Fibroblast of mammary gland (primary cell): ENCODE results near the gene NES.
A peak's percentile ranks its signal among the peaks of the same experiment; 100 is the strongest.

Experiments used
- DNase-seq: peaks from one replicate; pipeline ENCODE4 v3.0.0-alpha.2; 2010; ENCODE audit warnings: low read depth
- H3K4me3 ChIP-seq: 2 replicates; pipeline ENCODE4 v1.5.1; 2011; ENCODE audit warnings: low read depth, mild to moderate bottlenecking, low read length, moderate library complexity; ENCODE audit not compliant: control insufficient read depth
- TF ChIP-seq, protein P1 (sequence below): conservative IDR thresholded peaks from 2 replicates; pipeline ENCODE4 v1.5.1; 2011; ENCODE audit warnings: low read depth, low read length, inconsistent platforms; ENCODE audit not compliant: control insufficient read depth, insufficient read depth

NES gene

DNA sequence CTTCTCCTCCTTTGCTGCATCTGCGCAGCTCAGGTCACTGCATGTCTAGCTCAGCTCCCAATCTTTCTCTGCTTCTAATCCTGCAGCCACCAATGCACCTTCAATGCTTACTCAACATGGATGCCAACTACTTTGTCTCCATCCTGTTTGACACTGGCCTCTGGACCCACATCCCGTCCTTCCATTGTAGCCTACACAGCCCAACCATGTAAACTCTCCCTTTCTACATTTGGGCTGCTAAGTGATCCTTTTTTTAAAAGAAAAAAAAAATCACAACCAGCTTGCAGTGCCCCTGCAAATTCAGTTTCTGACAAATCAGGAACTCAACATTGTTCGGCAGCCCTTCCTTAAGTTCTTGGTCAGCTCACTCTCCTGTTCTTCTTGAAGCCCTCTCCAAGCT, 37.6 kb upstream of the NES start:
- no peak for DNase-seq
- TF ChIP-seq, protein P1, sequence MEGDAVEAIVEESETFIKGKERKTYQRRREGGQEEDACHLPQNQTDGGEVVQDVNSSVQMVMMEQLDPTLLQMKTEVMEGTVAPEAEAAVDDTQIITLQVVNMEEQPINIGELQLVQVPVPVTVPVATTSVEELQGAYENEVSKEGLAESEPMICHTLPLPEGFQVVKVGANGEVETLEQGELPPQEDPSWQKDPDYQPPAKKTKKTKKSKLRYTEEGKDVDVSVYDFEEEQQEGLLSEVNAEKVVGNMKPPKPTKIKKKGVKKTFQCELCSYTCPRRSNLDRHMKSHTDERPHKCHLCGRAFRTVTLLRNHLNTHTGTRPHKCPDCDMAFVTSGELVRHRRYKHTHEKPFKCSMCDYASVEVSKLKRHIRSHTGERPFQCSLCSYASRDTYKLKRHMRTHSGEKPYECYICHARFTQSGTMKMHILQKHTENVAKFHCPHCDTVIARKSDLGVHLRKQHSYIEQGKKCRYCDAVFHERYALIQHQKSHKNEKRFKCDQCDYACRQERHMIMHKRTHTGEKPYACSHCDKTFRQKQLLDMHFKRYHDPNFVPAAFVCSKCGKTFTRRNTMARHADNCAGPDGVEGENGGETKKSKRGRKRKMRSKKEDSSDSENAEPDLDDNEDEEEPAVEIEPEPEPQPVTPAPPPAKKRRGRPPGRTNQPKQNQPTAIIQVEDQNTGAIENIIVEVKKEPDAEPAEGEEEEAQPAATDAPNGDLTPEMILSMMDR = no peak
- H3K4me3 ChIP-seq = no peak overlapping the region

DNA sequence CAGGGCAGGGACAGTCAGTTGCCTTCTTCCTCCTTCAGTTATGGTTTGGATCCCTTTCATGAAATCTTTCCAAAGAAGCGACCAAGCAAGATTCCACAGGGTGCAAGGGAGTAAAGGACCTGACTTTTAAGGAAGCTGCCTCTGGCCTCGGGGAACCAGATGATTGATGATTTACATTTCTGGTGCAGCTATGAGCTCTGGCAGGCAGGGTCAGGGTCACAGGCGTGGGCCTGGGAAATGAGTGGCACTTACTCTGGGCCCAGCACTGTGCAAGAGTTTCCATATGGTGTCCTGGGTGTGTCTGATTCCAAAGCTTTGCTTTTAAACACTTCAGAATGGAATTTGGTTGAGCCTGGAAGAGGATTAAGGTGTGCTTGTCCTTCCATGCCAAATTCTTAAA, 35.4 kb upstream of the NES start:
- TF ChIP-seq, protein P1 = no peak
- no peak overlapping the region for H3K4me3 ChIP-seq
- peak; percentile 55 for DNase-seq

DNA sequence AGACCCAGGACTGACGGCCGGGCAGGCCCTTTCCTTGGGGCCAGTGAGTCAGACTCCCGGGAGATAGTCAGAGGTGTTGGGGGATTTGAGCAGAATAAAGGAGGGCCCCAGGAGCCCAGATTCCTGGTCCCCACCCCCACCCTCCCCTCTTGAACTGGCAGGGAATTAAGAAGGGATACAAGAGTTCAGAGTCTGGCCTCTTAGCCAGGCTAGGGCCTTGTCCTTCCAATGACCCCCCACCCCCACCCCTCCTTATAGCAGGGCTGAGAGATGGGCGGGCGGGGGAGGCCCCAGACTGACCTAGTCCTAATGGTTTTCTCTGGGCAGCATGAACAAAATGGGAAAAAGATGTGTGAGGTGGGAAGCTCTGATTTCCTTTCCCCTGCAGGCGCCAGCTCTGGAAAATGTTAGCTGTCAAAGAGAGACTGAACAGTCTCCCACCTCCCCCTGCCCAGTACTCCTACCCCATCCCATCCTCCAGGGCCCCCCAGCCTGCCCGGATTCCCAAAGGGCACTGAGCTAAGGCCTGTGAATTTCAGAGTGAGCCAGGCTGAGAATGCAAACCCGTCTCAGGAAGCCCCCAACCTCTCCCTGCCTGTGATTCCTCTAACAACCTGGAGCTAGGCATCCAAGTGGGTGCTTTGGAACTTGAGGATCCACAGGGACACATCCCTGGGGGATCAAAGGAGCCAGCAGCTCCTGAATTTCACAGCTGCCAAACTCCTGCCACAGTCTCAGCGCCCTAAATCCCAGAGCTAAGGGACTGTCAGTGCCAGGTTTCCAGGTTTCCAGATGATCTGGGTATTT, 34.0 kb upstream of the NES start:
- H3K4me3 ChIP-seq = no peak overlapping the region
- peak; percentile 42 for DNase-seq
- TF ChIP-seq, protein P1 = no peak

DNA sequence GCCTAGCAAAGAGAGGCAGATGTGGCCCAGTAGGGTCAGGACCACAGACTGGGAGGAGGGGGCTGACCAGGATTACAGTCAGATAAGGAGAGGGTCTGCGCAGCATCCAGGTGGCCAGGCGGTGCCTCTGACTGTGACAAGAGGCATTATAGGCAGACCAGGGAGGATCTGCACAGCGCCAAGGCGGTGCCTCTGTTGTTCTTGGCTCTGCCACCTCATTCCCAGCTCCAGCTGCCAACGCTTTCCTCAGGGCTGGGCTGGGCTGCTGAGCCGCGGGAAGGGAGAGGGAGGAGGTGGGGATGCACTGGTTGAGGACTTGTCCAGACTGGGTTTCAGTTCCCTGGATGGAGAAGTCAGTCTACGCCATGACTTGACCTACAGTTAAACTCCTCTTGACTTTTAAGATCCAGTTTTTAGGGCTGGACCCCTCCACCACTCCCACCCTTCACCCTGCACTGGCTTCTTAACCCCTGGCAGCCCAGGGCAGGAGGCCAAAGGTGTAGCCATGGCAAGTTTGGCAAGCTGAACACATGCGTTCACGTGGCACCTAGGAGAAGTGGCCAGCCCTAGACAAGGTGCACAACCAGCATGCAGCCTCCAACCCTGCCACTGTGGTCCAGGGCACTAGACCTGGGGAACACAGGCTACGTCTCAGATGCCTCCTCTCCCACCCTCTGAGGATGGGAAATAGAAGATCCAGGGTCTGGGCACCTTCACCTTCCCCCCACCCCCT, 32.7 kb upstream of the NES start:
- TF ChIP-seq, protein P1 = no peak
- no peak overlapping the region for H3K4me3 ChIP-seq
- peak; percentile 75 for DNase-seq

DNA sequence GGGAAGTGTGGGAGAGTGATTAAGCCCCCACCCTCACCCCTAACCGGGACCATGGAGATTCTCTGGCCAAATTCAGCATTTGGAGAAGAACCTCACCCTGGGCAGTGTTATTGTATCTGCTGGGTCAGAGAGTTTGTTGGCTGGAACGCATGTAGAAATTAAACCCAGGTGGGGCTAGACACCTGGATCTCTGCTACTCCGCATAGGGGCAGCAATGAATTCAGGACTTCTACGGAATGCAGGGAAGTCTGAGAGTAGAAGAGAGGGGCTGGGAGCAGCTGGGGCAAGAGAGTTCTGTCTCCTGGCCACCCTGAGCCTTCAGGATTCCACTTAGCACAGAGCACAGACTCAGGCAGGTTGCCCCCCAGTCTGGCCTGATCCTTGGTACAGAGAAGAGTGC, 31.8 kb upstream of the NES start:
- TF ChIP-seq, protein P1 = no peak
- no peak for DNase-seq
- H3K4me3 ChIP-seq = no peak overlapping the region

DNA sequence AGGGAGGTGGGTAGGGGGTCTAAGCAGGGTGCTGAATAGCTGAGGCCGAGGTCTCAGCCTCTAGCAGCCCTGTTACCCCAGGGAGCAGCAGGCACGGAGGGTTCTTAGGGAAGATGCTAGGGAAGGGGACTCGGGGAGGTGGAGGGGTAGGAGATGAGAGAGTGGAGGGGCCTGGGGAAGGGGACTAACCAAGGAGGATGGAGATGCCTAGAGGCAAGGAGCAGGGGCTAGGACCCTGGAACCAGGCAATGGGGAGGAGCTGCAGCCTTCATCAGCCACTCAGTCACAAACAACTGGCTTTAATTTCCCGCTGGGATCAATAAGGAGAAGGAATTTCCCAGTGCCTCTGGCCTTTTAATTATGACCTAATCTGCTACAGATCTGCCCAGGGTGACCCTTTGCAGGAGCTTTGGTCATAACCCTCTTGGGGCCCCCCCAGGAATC, 31.0 kb upstream of the NES start:
- H3K4me3 ChIP-seq = no peak overlapping the region
- TF ChIP-seq, protein P1 = no peak
- peak; percentile 49 for DNase-seq
